Measurements from ENCODE around the gene NMUR2.
A peak's percentile ranks its signal among the peaks of the same experiment; 100 is the strongest.

The NMUR2 gene, protein sequence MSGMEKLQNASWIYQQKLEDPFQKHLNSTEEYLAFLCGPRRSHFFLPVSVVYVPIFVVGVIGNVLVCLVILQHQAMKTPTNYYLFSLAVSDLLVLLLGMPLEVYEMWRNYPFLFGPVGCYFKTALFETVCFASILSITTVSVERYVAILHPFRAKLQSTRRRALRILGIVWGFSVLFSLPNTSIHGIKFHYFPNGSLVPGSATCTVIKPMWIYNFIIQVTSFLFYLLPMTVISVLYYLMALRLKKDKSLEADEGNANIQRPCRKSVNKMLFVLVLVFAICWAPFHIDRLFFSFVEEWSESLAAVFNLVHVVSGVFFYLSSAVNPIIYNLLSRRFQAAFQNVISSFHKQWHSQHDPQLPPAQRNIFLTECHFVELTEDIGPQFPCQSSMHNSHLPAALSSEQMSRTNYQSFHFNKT

GRCh38 chr5:152405145-152405544, at the start of gene NMUR2:
NMUR2 (minus strand) TSS chr5:152405279; CDS start chr5:152405113, 166 bp downstream.
- DNase-seq (ENCODE audit: low spot score) = no peak

- DNase-seq (ENCODE audit: low spot score) = no peak
Observed at GRCh38 chr5:152443935-152444334, 38.9 kb upstream of the NMUR2 start.

DNA sequence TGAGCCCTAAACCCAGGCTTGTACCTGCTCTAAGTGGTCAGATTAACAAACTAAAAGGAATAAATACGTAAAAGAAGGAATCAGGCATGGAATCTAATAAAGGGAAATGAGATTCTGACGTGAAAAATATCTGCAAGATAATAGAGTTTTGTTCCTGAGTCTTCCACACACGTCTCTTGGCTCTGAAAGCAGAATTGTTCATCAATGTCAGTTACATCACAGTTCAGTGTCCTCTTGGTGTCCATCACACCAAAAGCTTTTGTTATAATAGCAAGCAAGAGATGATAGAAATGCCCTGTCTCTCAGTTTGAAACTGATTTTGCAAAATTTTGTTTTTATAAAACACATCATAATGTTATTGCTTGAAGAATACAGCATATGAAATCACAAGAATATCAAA, 34.7 kb upstream of the NMUR2 start:
- DNase-seq (ENCODE audit: low spot score) = peak; percentile 92

- no peak for DNase-seq (ENCODE audit: low spot score)
Observed at GRCh38 chr5:152437866-152438265, 32.8 kb upstream of the NMUR2 start.

DNA sequence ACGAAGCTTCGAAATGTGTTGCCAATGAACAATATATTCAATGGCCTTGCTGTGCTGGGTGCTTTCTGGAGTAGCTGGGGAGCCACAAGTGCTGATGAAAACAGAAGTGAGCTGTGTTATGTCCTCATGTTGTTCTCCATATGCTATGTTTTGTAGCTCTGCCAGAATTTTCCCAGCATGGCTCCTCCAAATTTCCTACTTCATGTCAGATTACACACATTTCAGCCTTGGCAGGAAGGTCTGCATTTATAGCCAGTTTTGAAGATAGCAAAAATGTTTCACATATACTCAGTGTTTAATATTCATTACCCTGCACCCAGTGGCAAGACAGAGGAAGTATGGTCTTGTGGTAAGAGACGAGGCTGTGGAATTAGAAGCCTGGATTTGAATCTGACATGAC, 22.6 kb upstream of the NMUR2 start:
- peak; percentile 58 for DNase-seq (ENCODE audit: low spot score)

DNA sequence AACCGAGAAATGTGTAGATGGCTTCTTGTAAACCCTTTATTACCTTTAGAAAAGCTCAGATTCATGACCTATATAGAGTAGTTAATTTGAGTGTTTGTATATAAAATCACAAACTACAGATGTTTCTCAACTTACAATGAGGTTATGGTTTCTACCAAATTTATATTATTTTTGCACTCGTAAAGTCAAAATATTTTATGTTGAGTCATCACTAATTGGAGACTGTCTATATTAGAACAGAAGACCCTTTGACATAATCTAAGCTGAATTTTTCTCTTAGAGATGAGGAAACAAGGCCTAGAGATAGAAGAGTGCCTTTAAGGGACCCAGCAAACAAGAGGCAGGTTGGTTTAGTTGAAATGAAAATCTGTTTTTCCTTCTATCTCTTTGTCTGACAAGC, 20.0 kb upstream of the NMUR2 start:
- DNase-seq (ENCODE audit: low spot score) = no peak

DNA sequence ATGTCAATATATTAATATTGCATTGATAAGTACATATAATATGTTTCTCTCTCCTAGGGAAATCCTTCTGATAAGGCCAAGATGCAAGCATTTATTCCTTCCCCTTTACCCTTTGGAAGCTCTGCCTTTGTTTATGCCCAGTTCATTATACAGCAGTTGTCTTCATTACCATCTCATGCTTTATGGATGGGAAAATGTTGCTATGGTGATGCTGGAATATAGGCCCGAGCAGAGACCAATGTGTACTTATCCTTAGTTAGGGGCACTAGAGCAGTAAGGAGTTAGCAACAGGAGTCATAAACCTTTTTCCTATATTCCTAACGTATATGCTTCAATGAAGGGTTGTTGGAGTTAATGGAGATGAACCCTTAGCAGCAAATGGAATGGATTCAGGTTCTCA, 19.4 kb upstream of the NMUR2 start:
- DNase-seq (ENCODE audit: low spot score) = no peak

GRCh38 chr5:152422081-152422480, 17.0 kb upstream of the NMUR2 start:
- DNase-seq (ENCODE audit: low spot score) = no peak

DNA sequence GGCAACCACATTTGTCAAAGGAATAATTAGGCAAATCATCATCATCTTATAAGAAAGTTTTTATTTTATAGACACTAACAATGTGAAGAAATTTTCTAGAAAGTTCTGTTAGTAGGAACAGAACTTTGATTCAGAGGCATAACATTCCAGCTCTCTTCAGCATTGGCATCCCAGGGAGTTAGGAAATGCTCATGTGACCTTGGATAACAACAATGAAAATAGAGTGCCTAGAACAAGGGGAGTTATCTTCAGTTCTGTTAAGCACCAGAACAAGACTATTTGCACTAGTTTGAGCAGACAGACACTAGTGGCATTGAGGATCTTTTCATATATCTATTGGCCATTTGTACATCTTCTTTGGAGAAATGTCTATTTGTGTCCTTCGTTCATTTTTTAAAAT, 7.0 kb upstream of the NMUR2 start:
- peak; percentile 38 for DNase-seq (ENCODE audit: low spot score)

GRCh38 chr5:152406082-152406481, 1.0 kb upstream of the NMUR2 start:
- no peak for DNase-seq (ENCODE audit: low spot score)

GRCh38 chr5:152404494-152404893, 585 bp downstream of the NMUR2 start:
- DNase-seq (ENCODE audit: low spot score) = no peak

DNA sequence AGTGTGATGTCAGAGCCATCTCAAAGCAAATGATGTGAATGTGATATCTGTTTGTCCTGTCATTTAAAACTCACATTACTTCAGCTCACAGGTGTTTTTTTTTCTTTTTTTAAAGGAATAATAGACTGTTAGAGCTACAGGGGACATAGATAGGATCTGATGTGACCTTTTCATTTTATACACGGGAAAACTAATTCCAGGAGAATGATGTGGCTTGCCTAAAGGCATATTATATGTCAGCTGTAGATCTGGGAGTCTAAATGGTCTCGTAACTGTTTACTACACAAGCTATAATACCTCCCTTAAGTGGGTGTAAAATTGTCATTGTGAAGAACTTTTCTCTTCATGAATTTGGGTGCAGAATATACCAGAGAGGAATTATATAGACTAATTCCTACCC, 2.0 kb downstream of the NMUR2 start:
- no peak for DNase-seq (ENCODE audit: low spot score)

GRCh38 chr5:152400846-152401245, 4.2 kb downstream of the NMUR2 start:
- DNase-seq (ENCODE audit: low spot score) = no peak

- no peak for DNase-seq (ENCODE audit: low spot score)
Observed at GRCh38 chr5:152397581-152397980, 7.5 kb downstream of the NMUR2 start.

GRCh38 chr5:152393441-152393840, 11.6 kb downstream of the NMUR2 start:
- DNase-seq (ENCODE audit: low spot score) = no peak

DNA sequence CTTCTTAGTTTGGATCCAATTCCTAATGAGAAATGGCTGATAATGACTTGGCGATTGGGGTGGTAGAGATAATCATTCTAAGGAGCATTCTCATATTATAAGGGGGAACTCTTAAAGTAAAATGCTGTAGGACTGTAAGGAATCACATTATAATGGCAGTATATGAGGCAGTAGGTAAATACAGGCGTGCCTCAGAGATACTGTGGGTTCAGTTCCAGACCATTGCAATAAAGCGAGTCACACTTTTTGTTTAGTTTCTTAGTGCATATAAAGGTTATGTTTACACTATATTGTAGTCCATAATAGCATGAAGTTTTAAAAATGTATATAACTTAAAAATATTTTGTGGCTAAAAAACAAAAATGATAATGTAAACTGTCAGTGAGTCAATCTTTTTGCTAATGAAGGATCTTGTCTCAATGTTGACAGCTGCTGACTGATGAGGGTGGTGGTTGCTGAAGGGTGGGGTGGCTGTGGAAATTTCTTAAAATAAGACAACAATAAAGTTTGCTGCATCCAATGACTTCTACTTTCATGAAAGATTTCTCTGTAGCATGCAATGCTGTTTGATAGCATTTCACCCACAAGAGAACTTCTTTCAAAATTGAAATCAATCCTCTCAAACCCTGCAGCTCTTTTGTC, 15.8 kb downstream of the NMUR2 start:
- no peak for DNase-seq (ENCODE audit: low spot score)

DNA sequence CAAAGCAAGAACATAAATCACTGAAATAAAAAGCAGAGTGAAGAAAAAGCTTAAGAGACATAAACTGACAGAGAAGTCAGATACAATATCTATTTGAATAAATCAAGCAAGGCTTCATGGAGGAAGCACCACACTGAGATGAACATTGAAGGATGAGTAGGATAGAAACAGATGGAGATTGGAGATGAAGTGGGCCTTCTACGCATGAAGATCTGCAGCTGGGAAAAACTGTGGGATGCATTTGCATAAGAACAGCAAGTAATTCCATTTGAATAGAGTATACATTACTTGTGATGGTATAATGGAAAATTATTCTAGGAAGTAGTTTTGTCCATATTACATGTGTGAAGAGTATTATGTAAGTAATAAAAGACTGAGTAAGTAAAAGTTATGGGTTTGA, 16.5 kb downstream of the NMUR2 start:
- no peak for DNase-seq (ENCODE audit: low spot score)

DNA sequence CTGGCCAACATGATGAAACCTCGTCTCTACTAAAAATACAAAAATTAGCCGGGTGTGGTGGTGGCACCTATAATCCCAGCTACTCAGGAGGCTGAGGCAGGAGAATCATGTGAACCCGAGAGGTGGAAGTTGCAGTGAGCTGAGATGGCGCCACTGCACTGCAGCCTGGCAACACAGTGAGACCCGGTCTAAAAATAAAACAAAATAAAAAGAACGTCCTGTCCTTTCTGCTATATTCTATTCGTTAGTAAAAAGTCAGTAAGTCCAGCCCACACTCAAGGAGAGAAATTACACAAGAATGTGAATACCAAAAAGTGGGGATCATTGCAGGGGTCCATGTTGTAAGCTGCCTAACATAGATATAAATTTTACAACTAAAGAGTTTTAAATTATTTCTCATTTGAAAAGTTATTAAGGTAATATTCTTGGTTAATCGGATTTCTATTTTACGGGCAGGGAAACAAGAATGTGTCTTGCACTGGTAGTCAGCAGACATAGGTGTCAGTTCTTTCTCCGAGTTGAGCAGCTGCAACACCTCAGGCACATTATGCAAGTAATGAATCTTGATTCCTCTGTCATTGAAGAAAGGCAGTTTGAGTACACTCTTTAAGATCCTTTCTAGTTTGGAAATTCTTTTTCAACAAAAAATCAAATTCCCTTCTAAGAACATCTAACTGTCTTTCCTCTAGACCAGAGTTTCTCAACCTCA, 24.5 kb downstream of the NMUR2 start:
- DNase-seq (ENCODE audit: low spot score) = no peak

GRCh38 chr5:152379331-152379730, 25.7 kb downstream of the NMUR2 start:
- DNase-seq (ENCODE audit: low spot score) = peak; percentile 74

GRCh38 chr5:152378730-152379129, 26.3 kb downstream of the NMUR2 start:
- DNase-seq (ENCODE audit: low spot score) = peak; percentile 39

DNA sequence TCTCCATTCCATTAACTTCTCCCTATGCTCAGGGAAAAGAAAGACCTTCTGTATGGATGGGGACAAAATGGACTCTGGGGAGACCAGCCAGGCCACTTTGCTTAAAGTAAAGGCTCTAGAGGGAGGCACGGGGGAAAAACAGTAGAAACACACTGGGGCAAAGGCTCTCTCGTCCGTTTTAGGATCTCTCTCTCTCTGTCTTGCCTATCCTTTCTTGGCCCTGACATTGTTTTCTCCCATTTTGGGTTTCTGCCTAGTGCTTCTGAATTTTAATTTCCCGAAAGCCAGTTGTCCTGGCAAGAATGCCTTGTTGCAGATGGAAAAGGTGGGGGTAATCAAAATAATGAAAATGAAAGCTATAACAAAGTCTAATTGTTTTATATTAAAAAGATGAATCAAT, 28.2 kb downstream of the NMUR2 start:
- DNase-seq (ENCODE audit: low spot score) = peak; percentile 64

- peak; percentile 81 for DNase-seq (ENCODE audit: low spot score)
Observed at GRCh38 chr5:152374711-152375275, 30.3 kb downstream of the NMUR2 start.

DNA sequence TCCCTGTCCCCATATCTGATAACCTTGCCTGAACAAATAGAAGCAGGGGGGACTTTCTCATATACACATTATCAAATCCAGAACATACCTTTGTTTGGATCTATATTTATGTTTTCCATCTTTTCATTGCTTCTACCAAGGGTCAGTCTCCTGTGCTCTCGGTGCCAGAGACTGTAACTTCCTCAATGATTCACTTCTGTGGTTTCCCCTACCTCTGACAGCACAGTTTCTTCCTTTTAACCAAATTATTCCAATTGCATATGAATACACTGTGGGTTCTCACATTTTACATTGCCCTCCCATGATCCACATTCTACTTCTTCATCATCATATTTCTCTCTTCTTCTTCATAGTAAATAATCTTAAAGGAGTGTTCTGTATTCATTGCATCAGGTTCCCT, 32.2 kb downstream of the NMUR2 start:
- DNase-seq (ENCODE audit: low spot score) = no peak
